ENCODE measurements around the gene KLHL8.

- TF ChIP-seq CTCF (IDR thresholded peaks at IDR 0.05) (no peak), POLR2A (IDR thresholded peaks at IDR 0.05) (no peak)
These were observed 19.9 kb upstream of the KLHL8 start for GRCh38 chr4:87240341-87240740.
